ENCODE measurements around the gene POLDIP2.
A peak's percentile ranks its signal among the peaks of the same experiment; 100 is the strongest.

Gene POLDIP2, protein sequence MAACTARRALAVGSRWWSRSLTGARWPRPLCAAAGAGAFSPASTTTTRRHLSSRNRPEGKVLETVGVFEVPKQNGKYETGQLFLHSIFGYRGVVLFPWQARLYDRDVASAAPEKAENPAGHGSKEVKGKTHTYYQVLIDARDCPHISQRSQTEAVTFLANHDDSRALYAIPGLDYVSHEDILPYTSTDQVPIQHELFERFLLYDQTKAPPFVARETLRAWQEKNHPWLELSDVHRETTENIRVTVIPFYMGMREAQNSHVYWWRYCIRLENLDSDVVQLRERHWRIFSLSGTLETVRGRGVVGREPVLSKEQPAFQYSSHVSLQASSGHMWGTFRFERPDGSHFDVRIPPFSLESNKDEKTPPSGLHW

DNA sequence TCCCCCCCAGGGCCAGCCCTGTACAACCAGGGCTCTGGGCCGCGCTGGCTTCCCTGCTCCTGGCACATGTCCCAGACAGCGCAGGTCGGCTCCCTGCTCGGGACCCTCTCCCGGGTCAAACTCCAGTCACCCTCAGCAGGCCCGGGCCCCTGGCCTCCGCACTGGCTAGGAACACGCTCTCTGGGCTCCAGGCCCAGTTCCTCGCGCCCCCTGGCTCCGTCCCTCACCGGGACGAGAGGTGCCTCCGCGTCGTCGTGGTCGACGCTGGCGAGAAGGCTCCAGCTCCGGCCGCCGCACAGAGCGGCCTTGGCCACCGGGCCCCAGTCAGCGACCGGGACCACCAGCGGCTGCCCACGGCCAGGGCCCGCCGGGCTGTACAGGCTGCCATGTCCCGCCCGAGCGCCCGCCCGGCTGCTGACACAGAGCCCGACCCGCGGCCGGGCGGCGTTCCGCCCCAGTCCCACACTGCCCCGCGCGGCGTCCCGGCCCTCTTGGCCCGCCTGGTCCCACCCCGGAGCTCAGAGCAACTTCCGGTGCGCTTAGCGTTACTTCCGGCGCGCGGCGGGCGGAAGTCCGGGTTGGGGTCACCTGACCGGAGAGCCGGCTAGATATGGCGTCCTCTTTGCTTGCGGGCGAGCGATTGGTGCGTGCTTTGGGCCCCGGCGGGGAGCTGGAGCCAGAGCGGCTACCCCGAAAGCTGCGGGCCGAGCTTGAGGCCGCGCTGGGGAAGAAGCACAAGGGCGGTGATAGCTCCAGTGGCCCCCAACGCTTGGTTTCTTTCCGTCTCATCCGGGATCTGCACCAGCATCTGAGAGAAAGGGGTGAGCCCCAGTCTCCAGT, at the start of gene POLDIP2:
Gene POLDIP2, minus strand, starts transcription at position 467 of the 840 bp plus-strand sequence. Its CDS starts 79 bp downstream, at position 388.
- peak; percentile 83 for DNase-seq (ENCODE audit: extremely low read depth, low read depth)
- TF ChIP-seq, protein P1, sequence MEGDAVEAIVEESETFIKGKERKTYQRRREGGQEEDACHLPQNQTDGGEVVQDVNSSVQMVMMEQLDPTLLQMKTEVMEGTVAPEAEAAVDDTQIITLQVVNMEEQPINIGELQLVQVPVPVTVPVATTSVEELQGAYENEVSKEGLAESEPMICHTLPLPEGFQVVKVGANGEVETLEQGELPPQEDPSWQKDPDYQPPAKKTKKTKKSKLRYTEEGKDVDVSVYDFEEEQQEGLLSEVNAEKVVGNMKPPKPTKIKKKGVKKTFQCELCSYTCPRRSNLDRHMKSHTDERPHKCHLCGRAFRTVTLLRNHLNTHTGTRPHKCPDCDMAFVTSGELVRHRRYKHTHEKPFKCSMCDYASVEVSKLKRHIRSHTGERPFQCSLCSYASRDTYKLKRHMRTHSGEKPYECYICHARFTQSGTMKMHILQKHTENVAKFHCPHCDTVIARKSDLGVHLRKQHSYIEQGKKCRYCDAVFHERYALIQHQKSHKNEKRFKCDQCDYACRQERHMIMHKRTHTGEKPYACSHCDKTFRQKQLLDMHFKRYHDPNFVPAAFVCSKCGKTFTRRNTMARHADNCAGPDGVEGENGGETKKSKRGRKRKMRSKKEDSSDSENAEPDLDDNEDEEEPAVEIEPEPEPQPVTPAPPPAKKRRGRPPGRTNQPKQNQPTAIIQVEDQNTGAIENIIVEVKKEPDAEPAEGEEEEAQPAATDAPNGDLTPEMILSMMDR (IDR thresholded peaks at IDR 0.05; ENCODE audit: low read depth, low read length), result no peak

DNA sequence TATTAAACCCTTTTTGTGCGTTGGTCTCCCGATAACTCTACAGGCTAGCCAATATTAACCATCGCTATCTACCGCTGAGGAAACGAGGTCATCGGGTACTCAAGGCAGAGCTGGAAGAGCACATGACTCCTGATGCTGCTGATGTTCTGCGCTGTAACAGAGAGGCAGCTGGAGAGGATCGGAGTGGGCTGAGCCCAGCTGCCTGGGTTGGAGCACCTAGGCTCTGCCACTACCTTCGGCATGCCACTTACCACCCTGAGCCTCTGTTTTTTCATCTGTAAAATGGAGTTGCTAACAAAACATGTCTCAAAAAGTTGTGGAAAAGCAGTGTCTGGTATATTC, 49.1 kb upstream of the POLDIP2 start:
- no peak for DNase-seq (ENCODE audit: extremely low read depth, low read depth)
- TF ChIP-seq, protein P1 (IDR thresholded peaks at IDR 0.05; ENCODE audit: low read depth, low read length), result no peak

DNA sequence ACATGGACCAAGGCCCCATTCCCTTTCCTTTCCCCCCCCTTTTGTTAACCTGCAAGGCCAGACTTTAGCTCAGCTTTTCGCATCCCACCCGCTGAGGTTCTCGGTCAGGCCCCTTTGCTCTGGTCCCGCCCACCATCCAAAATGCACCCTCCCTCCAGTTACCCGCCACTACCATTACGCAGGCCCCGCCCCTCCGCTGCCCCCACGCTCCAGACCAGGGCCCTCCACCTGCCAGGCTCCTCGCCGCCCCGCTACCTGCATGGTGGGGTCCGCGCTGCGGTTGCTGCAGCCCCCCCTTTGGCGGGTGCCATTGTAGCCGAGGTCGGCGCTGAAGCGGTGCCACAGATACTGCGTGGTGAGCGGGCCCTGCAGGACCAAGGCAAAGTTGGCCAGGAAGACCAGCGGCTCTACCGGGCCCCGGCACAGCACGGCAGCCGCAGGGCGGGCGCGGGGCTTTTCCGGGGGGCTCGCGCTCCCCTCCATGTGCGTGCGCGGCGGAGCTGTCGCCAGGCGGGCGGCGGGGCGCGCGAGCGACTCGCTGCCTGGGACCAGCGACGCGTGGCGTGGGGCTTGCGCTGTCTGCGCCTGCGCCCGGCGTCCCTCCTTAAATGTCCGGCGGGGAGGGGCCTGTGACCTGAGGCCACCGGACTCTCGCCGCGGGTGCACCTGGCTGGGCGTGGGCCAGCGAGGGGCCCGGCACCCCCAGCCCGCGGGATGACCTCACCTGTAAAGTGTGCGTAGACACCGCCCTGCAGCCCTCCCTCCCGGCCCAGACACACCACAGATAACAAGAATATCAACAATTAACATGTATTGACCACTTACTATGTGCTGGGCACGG, 48.5 kb upstream of the POLDIP2 start, which contains the start of gene SLC46A1:
Gene SLC46A1, minus strand, starts transcription at position 581 of the 841 bp plus-strand sequence. Its CDS starts 98 bp downstream, at position 483.
- TF ChIP-seq, protein P1 (IDR thresholded peaks at IDR 0.05; ENCODE audit: low read depth, low read length), result no peak
- DNase-seq (ENCODE audit: extremely low read depth, low read depth), result no peak

DNA sequence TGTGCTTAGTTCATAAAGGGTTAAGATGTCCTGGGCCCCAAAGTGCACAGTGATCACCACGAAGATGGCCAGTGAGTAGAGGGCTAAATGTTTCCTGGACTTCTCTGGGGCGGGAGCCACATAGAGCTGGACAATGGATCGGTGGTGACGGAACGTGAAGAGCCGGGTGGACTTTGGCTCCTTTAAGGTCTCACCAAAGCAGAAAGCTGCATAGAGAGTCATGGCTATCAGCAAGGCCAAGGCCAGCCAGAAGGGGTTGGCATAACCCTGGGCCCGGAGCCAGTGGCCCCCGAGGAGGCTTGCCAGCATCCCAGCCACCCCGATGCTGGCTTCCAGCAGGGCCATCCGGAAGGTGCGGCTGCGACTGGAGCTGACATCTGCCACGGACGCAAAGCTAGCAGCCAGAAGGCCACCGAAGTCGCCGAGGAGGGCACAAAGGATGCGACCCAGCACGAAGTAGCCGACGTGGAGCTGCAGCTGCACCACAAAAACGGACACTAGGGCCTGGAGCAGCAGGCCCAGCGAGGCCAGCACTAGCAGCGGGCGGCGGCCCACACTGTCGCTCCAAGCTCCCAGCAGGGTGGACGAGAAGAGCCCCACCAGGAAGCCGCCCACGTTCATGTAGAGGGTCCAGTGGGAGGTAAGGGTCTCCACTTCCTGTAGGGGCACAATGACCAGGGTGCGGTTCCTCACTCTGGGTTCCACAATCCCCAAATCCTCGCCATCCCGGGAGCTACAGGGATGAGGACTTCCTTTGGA, 47.7 kb upstream of the POLDIP2 start:
- DNase-seq (ENCODE audit: extremely low read depth, low read depth), result no peak
- TF ChIP-seq, protein P1 (IDR thresholded peaks at IDR 0.05; ENCODE audit: low read depth, low read length), result no peak

DNA sequence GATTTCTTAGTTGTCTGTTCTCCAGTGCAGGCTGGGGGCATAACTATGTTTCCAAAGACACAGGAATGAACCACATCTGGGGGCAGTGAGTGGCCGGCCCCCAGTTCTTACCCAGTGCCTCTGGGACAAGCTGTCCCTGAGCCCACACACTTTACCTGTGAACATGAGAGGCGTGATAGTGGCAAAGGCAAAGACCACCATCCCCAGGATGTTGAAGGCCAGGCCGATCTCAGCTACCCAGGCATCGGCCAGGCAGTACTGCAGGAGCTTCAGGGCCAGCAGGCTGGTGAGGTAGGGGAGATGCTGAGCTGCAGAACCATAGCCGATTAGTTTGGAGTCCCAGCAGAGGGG, 47.1 kb upstream of the POLDIP2 start:
- DNase-seq (ENCODE audit: extremely low read depth, low read depth), result no peak
- TF ChIP-seq, protein P1 (IDR thresholded peaks at IDR 0.05; ENCODE audit: low read depth, low read length), result no peak

DNA sequence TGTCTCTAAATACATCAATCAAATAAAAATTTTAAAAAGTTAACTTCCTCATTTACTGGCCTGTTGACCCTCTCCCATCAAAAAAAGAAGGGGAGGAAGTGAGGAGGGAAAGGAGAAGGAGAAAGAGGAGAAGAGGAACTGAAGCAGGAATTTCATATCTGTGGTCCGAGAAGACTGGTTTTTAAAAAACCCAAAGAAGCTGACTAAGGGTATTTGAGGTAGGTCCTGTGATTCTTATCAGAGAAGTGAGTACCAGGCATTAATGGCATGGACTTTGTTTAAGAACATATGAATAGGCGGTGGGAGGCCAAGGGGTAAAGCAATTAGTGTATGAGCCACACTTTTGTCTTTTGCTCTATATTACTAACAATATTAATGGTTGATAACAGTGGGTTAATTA, 46.7 kb upstream of the POLDIP2 start:
- DNase-seq (ENCODE audit: extremely low read depth, low read depth), result no peak
- TF ChIP-seq, protein P1 (IDR thresholded peaks at IDR 0.05; ENCODE audit: low read depth, low read length), result no peak

Measured in AG09319 (cell line).